ENCODE data around the gene RORC.

Gene RORC

DNA sequence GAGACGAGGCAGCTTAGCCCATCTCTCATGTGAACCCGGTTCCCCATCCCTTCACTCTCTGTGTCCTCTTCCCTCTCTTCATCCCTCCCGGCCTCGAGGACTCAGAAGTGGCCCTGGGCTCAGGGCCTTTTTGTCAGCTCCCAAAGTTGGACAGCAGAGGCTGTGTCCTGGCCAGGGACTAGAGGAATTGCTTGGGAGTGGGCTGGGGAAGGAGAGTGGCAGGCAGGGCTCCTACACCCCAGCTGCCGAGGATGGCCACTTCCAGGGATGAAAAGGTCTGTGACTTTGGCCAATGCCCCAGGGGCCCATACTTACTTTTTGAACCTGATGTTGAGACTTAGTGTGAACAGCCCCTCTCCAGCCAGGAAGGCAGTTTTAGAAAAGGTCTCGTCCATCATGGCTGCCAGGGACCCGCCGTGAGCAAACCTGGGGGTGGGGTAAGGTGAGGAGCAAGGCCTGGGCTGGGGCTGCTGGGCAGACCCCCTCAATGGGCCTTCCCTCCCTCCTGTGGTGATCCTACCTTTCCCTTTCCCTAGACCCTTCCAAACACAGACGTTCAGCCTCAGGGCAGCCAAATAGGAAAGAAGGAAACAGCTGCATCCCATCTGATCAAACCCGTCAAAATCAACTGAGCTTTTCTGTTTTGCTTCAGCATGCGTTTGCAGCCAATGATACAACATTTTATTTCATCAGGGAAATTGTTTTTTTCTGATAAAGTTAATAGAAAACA is 16.4 kb upstream of the RORC start:
- no peak for DNase-seq (ENCODE audit: low read depth)

DNA sequence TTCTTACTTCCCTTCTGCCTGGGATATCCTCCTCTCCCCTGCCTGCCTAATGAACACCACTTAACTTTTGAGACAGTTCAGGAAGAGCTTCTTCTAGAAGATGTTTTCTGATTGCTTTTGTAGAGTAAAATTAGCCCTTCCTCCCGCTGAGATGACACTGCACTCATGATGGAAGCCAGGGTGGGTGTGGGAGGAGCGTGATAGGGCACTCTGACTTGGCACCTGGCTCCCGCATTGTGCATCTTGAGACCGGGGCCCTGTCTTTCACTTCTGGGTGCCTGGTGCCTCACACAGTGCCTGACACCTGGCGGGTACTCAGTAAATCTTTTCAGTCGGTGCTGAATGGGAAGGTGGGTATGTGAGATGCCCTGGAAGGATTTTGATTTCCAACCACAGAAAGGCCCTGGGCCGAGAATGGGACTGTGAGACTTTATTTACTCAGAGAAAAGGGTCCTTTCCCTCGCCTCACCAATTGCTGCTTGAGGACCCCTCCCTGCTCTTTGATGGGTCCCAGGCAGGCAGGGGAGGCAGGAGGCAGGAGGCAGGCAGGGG is 15.2 kb upstream of the RORC start:
- DNase-seq (ENCODE audit: low read depth): no peak

DNA sequence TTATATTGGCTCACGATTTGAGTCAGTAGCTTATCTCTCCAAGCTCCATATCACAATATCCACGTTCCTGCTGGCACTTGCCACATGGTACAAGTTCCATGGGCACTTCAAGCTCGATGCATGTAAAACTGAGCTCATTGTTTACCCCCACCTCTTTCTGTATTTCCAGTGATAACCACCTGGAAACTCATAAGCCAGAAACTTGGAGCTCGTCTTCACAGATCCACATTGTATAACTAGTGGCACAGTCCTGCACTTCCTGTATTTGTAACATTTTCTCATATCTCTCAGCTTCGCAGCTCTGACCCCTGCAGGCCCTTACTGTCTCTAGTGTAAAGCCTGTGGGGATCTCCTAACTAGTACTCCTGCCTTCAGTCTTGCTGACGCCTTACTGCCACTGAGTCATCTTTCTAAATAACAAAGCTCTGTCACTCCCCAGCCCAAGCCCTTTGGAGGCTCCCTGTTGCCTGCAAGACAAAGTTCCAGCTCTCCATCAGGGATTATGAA is 14.5 kb upstream of the RORC start:
- peak; percentile 15 for DNase-seq (ENCODE audit: low read depth)

DNA sequence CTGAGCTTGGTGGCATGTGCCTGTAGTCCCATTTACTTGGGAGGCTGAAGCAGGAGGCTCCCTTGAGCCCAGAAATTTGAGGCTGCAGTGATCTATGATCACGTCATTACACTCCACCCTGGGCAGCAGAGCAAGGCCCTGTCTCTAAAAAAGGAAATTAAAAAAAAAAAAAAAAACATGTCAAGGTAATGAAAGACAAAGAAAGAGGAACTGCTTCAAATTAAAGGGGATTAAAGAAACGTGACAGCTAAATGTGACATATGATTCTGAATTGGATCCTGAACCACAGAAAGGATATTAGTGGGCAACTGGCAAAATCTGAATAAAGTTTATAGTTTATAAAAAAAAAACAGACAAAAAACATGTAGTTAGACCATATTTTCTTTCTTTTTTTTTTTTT is 11.8 kb upstream of the RORC start:
- no peak for DNase-seq (ENCODE audit: low read depth)

DNA sequence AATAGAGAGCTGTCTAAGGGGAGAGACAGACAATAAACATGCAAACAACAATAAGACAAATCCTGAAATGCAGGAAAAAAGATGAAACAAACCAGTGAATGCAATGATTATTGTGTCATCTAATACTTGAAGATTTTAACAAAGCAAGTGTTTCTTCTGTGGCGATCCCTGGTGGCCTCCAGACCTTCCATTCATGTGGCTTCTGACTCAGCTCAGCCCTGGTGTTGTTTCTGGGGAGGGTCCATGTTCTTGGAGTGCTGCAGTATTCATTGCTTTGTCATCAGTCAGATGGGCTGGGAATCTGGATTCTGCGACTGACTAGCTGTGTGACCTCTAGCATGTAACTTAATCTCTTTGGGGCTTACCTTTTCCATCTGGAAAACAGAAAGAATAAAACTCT is 9.5 kb upstream of the RORC start:
- no peak for DNase-seq (ENCODE audit: low read depth)

DNA sequence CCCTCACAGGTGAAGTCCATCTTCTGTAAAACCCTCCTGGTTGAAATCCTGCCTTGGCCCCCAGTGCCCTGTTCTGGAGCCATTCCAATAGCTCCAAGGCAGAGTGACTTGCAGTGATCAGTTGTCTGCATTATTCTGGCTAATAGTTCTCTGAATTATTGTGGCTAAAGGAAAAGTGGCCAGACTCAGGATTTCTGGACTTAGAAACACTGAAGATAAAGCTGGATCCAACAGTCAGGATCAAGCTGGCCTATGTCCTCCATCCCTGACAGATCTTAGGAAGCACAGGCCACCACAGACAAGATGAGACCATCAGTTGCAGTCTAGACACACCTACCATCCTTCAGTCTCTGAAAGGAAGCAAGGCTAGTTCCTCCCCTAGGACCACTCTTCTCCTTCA is 8.8 kb upstream of the RORC start:
- DNase-seq (ENCODE audit: low read depth): no peak

DNA sequence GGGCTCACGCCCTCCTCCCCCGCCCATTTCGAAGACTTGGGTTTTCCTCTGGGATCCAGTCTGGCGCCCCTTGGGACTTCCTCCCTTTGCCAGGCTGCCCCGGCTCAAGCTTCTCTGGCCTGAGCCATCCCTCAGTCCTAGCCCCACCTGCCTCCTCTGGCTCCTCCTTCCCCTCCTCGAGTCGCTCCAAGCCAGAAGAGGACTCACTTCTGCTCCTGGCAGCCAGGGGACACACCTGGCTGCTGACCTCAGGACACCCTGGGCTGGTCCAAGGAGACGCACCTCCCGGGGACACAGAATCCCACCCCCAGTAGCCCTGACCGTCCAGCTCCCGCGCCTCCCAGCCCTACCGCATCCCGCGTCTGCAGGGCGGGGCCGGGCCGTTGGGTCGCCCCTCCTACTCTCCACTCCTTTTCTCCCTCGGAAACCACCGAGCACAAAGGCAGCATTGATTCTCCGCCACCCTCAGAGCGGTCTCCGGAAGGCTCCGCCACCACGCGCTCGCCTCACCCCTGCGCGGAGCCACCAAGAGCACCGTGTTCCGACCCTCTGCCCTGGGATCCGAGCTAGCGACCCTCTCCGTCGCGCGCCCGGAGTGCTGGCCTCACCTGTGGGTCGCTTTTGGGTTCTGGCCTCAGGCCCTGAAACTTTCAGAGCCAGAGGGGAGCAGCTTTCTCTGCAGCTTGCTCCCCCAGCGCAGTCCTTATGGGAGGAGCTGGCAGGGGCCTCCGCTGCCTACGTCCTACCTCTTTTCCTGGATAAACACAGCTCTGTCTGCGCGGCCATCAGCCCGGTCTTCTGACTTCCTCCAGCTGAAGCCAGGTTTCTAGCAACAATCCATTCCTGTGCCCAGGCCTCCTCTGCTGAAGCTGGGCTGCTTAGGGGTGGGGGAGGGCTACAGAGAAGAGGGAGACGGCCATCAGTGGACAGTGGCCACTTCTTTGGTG is 8.1 kb upstream of the RORC start, which contains the start of gene C2CD4D:
TSS of gene C2CD4D (minus strand) at position 364 of the 947 bp plus-strand sequence. CDS start 831 bp downstream, outside the sequence.
- no peak for DNase-seq (ENCODE audit: low read depth)

DNA sequence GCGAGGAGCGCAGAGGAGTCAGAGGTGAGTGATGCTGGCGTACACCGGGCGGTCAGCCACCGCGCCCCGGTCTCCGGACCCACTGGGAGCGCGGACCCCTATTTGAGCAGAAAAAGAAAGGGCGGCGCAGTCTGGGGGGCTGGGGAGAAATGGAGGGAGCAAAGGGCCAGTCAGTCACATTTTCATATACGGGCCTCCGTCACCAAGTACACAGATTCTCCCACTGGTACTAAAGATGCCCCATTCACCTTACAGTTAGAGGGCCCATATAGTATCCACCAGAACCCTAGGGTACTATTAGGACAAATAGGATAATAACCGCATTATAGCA is 7.4 kb upstream of the RORC start:
- DNase-seq (ENCODE audit: low read depth): no peak

DNA sequence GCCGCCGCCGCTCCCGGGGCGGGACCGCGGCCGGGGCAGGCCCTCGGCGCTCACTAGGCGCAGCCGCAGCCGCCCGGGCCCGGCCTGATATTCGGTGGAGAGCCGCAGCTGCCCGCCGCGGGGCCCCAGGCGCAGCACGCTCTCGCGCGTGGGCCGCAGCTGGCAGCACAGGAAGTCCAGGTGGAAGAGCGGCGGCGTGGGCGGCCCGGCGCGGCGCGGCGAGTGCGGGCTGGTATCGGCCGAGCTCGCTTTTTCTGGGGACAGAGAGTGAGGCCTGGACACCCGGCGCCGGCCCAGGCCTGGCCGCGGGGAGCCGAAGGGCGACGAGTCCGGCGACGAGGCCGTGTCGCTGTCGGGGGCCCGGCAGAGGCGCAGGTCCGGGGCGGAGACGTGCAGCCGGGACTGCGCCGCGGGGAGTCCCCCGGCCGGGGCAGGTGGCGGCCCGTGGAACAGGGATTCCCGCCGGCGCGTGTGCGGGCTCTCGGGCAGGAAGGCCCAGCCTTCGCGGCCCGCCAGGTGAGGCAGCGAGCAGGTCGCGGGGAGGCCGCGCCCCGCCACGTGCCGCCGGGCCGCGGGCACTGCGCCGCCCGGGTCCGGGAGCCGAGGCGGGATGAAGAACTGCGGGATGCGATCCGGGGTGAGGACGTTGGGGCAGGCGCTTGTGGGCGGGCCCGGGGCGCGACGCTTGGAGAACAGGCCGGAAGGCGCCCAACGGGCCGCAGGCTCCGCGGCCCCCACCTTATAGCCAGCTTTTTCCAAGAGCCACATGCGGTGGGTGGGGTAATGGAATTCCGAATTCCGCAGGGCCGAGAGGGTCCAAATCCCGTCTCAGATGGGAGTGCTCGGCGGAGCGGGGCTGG is 6.8 kb upstream of the RORC start:
- no peak for DNase-seq (ENCODE audit: low read depth)

DNA sequence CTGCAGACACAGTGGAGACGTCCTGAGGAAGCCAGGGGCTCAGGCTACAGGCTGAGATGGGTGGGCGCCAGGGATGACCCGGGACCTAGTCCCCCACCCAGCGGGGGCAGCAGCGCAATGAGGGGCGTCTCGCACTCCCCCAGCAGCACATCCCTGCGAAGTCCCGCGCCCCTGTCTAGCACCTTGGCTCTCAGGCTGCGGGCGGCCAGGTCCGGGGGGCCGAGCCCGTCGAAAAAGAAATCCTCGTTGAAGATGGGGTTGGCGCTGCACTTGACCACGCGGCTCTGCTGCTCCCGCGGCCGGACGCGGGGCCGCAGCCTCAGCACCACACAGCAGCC is 6.3 kb upstream of the RORC start:
- no peak for DNase-seq (ENCODE audit: low read depth)

DNA sequence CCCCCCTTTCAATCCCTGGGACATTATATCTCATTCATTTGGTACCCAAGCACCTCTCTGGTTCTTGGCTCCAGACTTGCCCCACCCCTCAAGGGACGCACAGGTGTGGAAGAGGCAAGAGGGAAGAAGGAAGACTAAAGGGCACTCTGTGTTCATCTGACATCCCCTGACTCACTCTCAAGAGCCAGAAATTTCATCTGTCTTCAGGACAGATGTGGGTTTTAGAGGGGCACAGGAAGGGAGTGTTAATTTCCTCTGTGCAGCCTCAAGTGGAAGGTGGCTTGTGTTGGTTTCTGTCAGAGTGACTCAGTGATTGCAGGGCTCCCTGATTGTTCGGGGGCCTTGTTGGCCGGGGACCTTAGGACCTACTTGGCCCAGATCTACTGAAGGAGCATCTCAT is 5.6 kb upstream of the RORC start:
- no peak for DNase-seq (ENCODE audit: low read depth)

DNA sequence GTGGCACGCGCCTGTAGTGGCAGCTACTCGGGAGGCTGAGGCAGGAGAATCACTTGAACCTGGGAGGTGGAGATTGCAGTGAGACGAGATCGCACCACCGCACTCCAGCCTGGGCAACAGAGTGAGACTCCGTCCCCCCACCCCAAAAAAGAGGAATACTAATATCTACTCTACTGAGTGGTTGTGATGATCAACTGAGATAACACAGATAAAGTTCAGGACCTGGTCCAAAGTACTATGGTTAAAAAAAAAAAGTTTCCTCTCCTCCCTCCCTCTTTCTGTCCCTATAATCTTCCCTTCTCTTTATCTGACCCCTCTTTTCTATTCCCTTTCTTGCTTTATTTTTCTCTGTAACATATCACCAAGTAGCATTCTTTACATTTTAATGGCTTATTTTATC is 4.0 kb upstream of the RORC start:
- no peak for DNase-seq (ENCODE audit: low read depth)

DNA sequence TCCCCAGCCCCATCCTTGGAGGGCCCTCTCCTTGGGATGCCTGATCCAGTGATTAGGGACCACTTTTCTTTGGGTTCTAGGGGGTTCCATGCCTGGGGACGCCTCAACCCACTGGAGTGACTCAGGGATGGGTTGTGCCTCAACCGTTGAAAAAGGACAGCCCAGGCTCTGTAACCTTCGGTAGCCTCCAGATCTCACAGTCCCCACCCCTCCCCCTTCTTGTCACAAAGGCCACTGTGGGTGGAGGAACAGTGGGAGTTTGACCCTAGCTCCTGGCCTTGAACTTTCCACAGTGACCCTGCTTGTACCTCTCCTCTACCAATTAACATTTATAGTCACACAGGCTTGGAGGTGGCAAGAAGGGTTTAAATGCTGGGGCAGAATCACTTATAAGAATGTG is 2.6 kb upstream of the RORC start:
- no peak for DNase-seq (ENCODE audit: low read depth)

DNA sequence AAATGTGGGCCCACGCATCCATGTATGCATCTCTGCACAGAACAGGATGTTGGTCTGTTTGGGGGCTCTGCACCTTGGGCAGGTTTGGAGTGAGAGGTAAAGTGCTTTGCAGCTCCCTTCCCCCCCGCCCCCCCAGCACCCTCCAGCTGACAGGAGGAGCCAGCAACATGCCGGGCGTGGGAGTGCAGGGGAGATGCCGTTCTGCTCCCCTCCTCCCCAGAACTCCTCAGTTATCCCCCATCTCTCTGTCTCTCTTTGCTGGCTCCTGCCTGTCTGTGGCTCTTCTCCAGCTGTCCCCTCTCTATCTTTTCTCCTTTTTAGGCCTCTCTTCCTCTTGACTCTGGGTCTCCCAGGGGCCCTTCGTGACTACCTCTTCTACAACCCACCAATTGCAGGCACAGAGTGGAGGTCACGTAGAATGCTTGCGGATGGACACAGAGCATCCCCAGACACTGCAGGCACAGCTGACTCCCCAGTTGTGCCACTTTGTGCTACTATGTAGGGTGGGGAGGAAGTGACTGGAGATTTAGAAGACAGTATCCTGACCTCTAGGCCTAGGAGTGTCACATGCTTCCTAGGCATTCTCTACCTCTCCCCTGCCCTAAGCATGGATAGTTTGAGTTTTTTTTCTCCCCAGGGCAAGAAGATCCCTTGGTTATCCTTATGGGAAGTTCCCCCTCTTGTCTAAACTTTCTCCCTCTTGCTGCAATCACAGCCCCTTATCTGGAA is 1.7 kb upstream of the RORC start:
- no peak for DNase-seq (ENCODE audit: low read depth)

DNA sequence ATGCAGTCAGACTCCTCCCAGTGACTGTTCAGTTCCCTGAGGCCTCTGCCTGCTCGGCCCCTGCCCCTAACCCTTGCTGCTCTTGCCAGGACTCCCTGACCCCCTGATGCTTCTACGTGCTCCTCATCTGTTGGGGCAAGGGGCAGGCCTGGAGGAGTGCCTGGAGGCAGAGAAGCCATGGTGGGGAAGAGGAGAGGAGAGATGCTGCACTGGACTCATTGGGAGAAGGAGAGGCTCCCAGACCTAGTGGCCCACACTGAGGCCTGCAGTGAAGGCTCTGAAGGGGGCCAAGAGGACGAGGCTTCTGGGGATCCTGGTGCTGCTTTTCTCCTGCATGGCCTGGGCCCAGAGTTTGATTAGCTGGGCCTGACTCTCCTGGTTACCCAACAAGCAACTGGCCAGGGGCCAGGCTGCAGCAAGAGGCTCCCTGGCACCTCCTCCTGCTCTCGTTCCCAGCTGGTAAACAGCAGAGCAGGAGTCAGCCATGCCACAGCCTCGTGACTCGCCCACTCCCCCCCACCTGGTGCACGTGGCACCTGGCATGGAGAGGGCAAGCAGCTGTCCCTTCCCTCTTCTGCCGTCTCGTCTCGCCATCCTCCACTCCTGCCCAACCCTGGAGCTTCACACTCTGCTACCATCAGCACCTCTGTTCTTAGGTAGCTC is 847 bp upstream of the RORC start:
- DNase-seq (ENCODE audit: low read depth): peak; percentile 23

DNA sequence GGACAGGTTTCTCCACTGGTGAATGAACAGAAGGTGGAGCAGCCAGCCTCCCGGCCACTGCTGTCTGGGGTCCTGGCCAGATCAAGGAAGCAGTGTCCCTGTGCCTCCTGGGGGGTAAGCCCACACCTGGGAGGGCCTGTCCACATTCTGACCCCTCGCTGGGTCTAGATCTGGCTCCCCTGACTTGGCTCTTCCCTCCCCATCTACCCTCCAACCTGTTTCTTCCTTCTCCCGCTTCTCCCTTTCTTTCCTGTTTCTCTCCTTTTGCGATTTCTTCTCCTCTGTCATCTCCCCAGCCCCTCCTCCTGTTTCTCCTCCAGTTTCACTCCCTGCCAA is 378 bp downstream of the RORC start:
- no peak for DNase-seq (ENCODE audit: low read depth)

DNA sequence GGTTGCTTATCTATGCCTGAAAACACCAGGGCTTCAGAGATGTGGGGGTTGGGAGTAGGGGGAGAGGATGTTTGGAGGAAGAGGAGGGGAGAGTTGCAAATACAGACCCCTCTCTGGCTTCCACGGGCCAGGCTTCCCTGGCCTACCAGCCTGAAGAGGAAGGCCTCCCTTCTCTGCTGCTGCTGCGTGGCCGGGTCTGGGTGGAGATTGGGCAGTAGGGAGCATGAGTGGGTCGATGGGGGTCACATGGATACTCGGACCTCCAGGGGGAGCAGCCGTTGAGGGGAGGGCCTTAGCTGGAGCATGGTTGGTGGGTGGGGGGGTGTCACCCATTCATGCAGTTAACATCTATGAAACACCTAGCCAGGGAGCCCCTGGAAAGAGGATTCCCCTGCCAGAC is 1.5 kb downstream of the RORC start:
- DNase-seq (ENCODE audit: low read depth): no peak

DNA sequence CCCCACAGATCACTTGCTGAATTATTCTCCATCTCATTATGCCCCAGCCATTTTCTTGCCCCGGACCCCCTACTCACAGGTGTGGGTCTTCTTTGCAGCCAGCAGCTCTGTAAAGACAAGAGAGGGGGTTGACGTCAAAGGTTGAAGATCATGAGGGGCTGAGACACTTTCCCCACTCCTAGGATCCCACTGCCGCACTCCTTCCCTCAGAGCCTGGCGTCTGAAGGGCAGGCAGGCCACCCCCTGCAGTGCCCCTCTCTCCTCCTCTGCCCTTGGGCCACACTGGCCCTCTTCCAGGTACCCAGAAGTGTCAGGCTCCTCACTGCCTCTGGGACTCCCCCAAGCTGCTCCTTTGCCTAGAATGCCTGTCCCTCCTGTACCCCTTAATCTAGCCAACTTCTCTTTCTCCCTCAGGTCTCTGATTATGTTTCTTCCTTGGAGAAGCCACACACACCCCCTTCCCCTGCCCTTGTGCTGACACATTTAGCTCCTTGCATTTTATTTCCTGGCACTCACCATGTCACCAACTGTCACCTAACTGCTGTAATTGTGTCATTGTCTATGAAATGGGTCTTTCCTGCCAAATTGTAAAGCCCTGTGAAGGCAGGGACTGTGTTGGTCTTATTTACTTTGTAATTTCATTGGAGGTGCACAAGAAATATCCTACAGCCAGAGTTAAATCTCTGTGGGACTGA is 2.1 kb downstream of the RORC start:
- DNase-seq (ENCODE audit: low read depth): no peak

DNA sequence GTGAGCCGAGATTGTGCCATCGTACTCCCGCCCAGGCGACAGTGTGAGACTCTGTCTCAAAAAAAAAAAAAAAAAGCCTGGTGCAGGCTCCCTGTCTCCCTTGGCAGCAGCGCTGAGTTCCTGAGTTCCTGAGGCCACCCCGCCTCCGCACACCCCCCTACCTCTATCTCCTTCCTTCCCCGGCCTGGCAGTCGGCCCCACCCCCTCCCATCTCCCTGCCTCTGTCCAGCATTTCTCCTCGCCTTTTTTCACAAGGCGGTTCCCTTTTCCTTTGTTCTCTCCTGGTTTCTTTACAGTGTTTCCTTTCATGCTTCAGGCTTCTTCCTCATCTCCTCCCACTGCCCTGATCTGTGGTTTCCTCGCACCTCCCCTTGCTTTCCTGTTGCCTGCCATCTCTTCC is 2.7 kb downstream of the RORC start:
- no peak for DNase-seq (ENCODE audit: low read depth)

DNA sequence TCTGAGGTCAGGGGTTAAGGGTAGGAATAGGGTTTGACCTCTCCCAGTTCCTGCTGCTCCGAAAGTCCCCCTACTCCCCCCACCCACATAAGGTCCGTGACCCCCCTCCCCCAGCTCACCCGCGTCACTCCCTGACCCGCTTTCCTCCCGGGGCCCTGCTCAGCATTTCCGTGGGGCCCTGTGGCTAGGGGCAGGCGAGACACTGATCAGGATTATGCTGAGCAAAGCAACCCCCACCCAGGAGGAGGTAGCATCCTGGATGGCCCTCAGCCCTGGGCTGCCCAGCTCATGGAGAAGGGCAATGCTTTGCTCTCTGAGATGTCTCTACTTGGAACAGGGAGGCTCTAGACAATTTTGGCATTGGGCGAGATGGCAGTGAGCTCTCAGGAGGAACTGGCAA is 3.7 kb downstream of the RORC start:
- no peak for DNase-seq (ENCODE audit: low read depth)
